ENCODE measurements around the gene RBM3.

The RBM3 gene

DNA sequence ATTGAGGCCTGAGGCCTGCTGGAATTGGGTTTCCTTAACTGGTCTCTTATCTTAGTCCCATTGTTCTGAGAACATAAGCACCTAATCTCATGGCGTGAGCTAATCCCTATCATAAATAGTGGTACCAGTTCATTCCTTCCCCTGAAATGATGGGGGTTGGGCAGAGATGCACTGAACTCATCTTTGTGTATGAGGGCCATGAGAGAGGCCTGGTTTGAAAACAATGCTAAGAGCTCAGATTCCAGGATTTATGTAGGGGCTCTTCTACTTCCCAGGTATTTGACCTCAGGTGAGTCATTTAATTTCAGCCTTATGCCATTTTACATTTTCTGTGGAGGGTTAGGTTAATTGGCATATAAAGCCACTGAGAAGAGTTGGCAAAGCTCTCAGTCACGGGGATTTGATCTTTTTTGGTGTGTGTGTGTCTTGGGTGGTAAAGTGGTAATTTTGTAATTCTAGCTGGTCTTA lies 4.4 kb downstream of the RBM3 start:
- no peak for DNase-seq (ENCODE audit: low read depth)

GRCh38 chrX:48579259-48579658 lies 5.0 kb downstream of the RBM3 start:
- no peak for DNase-seq (ENCODE audit: low read depth)

DNA sequence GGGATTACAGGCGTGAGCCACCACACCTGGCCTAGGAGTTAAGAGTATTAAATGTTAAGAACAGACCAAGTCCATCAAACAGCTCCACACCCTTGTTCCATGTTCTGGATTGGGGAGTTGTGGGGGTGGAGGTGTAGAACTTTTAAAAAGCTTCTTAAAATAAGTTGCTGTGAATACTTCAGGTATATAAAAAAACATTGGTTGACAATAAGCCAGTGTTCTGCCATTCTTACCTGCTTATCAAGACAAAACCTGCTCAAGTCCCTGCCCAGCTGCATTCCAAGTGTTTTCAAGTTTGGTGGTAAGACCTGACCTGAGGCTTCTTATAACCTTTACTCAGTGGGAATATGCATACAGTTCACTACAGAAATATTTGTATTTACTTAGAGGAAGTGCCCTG lies 6.4 kb downstream of the RBM3 start:
- no peak for DNase-seq (ENCODE audit: low read depth)

- DNase-seq (ENCODE audit: low read depth), result no peak
These were observed 10.4 kb downstream of the RBM3 start for GRCh38 chrX:48584698-48585097.

DNA sequence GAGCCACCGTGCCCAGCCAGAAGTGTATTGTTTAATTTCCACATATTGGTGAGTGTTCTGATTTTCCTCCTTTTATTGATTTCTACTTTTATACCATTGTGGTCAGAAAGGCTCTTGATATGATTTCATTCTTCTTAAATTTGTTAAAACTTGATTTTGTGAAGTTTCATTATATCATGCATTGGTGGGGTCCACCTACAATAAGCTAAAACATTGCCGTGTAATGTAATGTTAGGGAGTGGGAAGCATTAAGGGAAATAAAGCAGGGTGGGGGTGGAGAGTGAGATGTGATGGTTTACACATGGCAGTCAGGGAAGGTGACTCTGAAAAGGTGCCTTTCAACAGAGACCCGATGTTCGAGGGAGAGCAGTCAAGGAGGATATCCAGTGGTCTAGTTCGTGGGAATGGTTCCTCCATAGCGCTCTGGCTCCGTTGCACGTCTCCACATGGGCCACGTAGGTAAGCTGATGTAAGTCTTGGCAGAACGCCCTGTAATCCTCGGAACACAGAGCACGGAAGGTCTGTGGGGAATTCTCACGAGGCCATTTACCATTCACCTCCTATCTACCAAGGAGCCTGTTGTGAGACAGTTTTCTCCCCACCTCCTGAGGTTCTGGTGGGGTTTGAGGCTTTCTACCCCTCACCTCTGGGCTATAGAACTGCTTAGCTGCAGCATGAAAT lies 15.3 kb downstream of the RBM3 start:
- no peak for DNase-seq (ENCODE audit: low read depth)

DNA sequence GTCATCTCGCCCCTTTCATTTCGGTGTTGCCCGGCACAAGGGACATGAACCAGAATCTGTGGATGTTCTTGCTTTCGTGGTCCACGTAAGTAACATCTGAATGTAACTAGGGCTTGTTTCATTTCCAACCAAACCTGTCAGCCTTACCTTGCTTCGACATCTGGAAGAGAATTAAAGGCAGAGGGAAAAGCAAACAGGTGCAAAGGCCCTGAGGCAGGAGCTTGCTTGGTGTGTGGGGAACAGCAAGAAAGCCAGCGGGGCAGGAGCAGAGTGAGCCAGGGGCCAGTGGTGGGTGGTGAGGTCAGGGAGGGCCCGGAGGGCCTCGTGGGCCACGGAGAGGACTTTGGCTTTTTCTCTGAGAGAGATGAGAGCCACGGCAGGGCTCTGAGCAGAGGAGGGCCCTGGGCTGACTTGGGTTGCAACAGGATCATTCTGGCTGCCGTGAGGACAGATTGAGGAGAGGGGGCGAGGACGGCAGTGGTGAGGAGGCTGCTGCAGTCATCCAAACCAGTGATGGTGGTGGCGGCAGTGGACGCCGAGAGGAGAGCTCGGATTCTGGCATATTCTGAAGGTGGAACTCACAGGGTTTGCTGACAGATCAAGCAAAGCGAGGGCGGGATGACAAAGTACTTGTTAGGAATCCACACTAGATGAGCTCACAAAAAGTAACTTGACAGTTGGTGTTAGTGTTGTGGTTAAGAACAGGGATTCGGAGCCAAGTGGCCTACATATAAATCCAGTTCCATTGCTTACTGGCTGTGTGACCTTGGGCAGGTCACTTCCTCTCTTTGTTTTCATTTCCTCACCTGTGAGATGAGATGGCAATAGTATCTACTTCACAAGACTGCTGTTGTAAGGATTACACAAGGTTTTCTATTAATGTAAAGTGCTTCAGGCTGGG lies 16.2 kb downstream of the RBM3 start:
- DNase-seq (ENCODE audit: low read depth), result no peak

GRCh38 chrX:48591255-48591791 lies 17.0 kb downstream of the RBM3 start:
- no peak for DNase-seq (ENCODE audit: low read depth)

DNA sequence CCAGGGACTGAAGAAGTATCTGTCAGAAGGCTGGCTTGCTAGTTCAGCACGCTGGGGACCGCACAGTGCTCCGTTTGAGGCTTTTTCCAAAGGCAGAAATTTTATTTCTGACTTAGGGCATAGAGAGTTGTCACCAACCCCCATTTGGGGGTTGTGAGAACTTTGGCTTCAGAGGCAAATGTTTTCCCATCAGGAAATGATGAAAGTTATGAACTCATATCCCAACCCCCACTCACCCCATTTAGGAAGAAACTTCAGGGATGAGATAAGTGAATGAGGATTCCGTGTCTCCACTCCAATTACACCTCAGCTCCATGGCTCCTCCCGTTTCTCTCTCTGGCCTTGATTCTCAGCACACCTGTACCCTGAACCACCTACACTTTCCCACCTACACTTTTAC lies 18.7 kb downstream of the RBM3 start:
- no peak for DNase-seq (ENCODE audit: low read depth)

GRCh38 chrX:48595929-48596328 lies 21.6 kb downstream of the RBM3 start:
- no peak for DNase-seq (ENCODE audit: low read depth)

DNA sequence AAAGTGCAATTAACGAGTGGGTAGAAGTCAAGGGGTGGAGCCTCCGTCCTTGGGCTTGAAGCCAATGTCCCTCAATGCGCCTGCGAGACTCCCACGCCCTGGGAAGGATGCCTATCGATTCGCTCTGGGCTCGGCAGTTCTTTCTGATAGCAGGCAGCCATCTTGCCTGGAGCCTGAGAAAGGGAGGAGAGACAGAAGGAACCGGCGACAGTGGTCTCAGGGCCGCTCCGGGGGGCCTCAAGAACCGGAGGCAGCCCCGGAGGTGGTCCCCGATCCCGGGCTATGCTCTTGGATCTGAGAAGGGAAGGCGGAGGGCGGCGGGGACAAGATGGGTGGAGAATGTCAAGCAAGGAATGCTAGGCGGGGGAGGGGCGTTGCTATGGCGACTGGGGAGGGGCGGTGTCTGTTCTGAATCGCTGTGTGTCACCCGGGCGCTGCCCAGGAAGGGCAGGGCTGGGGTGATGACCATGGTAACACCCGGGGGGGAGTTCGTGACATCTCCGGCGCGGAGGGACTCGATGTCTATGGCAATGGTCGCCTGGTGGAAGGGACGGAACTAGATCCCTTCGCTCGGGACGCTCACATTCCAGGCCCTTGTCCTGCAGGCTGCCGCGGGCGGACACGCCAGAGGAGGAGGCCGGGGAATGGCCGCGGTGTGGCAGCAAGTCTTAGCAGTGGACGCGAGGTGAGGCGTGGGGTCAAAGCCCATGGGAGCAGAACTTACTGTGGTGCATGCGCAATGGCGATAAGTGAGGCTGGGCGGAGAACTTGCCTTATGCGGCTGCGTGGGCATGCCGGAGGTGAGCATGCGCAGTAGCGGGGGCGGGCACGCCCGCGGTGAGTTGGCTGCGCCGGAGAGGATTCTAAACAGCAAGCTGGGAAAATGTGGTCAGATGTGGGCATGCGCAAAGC lies 23.3 kb downstream of the RBM3 start, which contains the start of gene WDR13:
TSS of gene WDR13 (plus strand) at position 140 of the 912 bp plus-strand sequence. CDS start at position 645, 505 bp downstream.
- DNase-seq (ENCODE audit: low read depth), result peak; percentile 84

DNA sequence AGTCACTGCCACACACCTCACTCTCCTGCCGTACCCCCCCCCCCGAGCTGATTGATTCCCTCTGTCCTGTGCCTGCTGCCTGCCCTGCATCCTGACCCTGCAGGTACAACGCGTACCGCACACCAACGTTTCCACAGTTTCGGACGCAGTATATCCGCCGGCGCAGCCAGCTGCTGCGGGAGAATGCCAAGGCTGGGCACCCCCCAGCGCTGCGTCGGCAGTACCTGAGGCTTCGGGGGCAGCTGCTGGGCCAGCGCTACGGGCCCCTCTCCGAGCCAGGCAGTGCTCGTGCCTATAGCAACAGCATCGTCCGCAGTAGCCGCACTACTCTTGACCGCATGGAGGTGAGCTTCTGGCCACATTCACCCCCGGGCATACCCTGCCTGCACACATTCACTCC lies 24.3 kb downstream of the RBM3 start:
- DNase-seq (ENCODE audit: low read depth), result no peak

- no peak for DNase-seq (ENCODE audit: low read depth)
These were observed 25.1 kb downstream of the RBM3 start for GRCh38 chrX:48599341-48599740.

DNA sequence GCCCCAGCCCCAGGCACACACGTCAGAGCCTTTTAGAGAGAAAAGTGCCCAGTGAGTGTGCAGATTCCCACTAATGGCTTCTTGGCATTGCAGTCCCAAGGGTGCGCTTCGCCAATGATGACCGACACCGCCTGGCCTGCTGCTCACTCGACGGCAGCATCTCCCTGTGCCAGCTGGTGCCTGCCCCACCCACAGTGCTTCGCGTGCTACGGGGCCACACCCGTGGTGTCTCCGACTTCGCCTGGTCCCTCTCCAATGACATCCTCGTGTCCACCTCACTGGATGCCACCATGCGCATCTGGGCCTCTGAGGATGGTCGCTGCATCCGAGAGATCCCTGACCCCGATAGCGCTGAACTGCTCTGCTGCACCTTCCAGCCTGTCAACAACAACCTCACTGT lies 25.9 kb downstream of the RBM3 start:
- no peak for DNase-seq (ENCODE audit: low read depth)

DNA sequence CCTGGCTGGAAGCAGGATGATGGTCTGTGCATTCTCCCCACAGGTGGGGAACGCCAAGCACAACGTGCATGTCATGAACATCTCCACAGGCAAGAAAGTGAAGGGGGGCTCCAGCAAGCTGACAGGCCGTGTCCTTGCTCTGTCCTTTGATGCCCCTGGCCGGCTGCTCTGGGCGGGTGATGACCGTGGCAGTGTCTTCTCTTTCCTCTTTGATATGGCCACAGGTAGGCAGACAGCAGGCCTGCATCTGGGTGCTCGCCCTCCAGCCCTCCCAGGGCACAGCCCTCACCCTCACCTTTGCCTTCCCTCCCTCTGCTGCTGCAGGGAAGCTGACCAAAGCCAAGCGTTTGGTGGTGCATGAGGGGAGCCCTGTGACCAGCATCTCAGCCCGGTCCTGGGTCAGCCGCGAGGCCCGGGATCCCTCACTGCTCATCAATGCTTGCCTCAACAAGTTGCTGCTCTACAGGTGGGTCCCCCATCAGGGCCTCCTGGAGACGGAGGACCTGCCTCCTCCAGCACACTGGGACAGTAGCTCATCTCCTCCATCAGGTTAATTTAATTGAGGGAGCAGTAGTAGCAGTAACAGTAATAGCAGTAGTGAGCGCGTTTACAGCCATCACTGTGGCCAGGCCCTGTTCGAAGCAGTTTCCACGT lies 27.6 kb downstream of the RBM3 start:
- DNase-seq (ENCODE audit: low read depth), result no peak

GRCh38 chrX:48604701-48605100 lies 30.4 kb downstream of the RBM3 start:
- no peak for DNase-seq (ENCODE audit: low read depth)

DNA sequence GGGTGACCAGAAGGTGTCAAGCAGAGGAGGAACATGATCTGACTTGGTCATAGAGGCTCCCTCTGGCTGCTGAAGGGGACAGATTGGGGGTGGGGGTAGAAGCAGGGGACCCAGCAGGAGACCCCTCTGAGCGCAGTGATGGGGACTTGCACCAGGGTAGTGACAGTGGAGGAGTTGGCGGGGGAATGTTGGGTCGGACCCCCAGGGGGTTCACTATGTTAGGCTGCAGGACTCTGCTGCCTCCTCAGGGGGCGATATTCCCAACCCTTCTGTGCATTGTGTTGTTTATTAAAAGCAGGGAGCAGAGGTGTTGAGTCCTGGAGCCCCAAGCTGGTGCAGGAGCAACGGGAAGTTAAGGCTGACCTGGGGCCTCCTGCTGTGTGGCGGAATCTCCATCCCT lies 31.8 kb downstream of the RBM3 start:
- no peak for DNase-seq (ENCODE audit: low read depth)

GRCh38 chrX:48611703-48612102 lies 37.4 kb downstream of the RBM3 start:
- no peak for DNase-seq (ENCODE audit: low read depth)

- DNase-seq (ENCODE audit: low read depth), result no peak
These were observed 39.3 kb downstream of the RBM3 start for GRCh38 chrX:48613502-48614160.

DNA sequence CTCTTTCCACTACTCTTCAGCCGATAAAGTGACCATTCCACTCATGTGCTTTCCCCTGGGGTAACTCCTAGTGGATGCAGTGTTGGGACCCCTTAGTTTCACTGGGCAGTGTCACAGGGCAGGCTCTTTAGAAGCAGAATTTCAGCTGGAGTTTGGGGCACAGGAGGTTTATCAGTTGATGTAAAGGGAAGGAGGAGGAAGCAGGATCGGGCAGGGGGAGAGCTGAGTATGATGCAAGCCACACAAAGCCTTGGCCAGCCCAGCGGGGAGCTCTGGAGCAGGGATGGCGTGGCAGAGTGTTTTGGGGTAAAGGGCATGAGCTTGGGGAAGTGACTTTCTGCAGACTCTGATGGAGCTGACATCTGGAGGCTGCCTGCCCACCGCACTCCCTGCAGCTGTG lies 42.3 kb downstream of the RBM3 start:
- no peak for DNase-seq (ENCODE audit: low read depth)

DNA sequence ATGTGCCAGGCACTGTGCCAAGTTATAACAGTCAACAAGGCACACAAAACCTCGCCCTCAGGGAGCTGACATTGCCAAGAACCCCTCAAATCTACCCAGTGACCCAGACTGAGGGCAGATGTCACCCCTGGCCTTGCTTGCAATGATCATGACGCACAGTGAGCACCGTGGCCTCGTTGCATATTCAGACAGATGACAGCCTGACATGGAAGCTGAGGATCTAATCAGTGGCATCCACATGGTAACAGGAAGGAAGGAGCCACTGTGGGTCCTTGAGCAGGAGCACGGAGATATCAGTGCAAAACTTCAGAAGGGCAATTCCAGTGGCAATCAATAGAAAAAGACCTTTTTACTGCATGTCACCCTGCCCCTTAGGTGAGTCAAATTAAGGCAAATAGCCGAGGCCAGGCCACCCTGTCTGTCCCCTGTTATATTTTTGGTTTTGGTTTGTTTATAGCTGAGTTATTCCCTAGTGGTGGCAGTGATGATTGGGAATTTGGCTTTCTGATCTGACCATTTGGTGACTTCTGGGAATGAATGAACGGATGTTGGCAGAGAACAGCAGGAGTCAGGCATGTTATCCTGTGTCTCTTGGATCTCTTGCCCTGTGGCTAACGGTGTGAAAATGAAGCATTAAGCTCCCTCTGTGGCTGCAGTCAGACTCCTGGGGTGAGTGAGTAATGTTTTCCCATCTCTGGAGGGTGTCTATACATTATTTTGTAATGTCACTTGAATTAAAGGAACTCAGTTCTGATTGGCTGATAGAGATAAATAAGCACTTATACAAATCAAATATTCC lies 43.5 kb downstream of the RBM3 start:
- DNase-seq (ENCODE audit: low read depth), result no peak
